CD4-positive, alpha-beta memory T cell (primary cell): ENCODE data around the gene MAP1B. TPM values are rescaled to one million over a fixed set of nuclear protein-coding genes. Genes with fewer than 3 reads are reported as not detected.

Experiments used
- CTCF ChIA-PET: fragments of 350-600 bp; sonication (Branson Sonifier 250); formaldehyde crosslinking; loops from one replicate; lab custom pipeline; 2021; ENCODE audit warnings: inconsistent platforms; ENCODE audit not compliant: partially characterized antibody; lab: Charles Lee
- POLR2A ChIA-PET: fragments of 350-600 bp; sonication (Branson Sonifier 250); formaldehyde crosslinking; loops from one replicate; lab custom pipeline; 2021; ENCODE audit not compliant: partially characterized antibody; lab: Charles Lee
- DNase-seq, 5 donors: peaks; one replicate each; pipeline versions ENCODE4 v3.0.0 to v3.0.0-alpha.2; 2020 to 2022; ENCODE audit warnings: mixed read lengths in 1 of 5
- H3K27ac ChIP-seq: one replicate; pipeline ENCODE4 v1.7.0; 2013; ENCODE audit warnings: low read depth, low read length
- H3K27me3 ChIP-seq: 2 replicates; pipeline ENCODE4 v1.7.0; 2013; ENCODE audit warnings: mild to moderate bottlenecking, low read length, moderate library complexity; ENCODE audit not compliant: insufficient read depth
- H3K36me3 ChIP-seq: 2 replicates; pipeline ENCODE4 v1.7.0; 2013; ENCODE audit warnings: mild to moderate bottlenecking, low read length, moderate library complexity; ENCODE audit not compliant: insufficient read depth
- H3K4me1 ChIP-seq: 2 replicates; pipeline ENCODE4 v1.7.0; 2013; ENCODE audit warnings: mild to moderate bottlenecking, low read length, moderate library complexity; ENCODE audit not compliant: insufficient read depth
- H3K4me3 ChIP-seq, 2 donors: one replicate each; pipeline ENCODE4 v1.7.0; 2013; ENCODE audit warnings: low read length in 2 of 2, mild to moderate bottlenecking in 1 of 2
- H3K9me3 ChIP-seq, 2 donors: one replicate each; pipeline ENCODE4 v1.7.0; 2013; ENCODE audit warnings: low read length in 2 of 2, control low read depth in 1 of 2; ENCODE audit not compliant: control insufficient read depth in 1 of 2
- H3K27ac Mint-ChIP-seq, 7 donors: one replicate each; pipeline ENCODE4 v1.8.0; 2020 to 2021; ENCODE audit warnings: mixed read lengths in 7 of 7, mild to moderate bottlenecking in 6 of 7, inconsistent platforms in 3 of 7, moderate library complexity in 3 of 7
- H3K27me3 Mint-ChIP-seq, 2 donors: one replicate each; pipeline ENCODE4 v1.8.0; 2020 to 2021; ENCODE audit warnings: mixed read lengths in 2 of 2
- H3K36me3 Mint-ChIP-seq, 2 donors: one replicate each; pipeline ENCODE4 v1.8.0; 2020 to 2021; ENCODE audit warnings: mixed read lengths in 2 of 2, inconsistent platforms in 1 of 2, mild to moderate bottlenecking in 1 of 2
- H3K4me1 Mint-ChIP-seq, 4 donors: one replicate each; pipeline ENCODE4 v1.8.0; 2020 to 2021; ENCODE audit warnings: mixed read lengths in 4 of 4, mild to moderate bottlenecking in 1 of 4
- H3K4me3 Mint-ChIP-seq, 8 donors: one replicate each; pipeline ENCODE4 v1.8.0; 2020 to 2021; ENCODE audit warnings: mixed read lengths in 8 of 8, mild to moderate bottlenecking in 7 of 8, moderate library complexity in 6 of 8, inconsistent platforms in 3 of 8
- H3K9me3 Mint-ChIP-seq, 8 donors: one replicate each; pipeline ENCODE4 v1.8.0; 2020 to 2021; ENCODE audit warnings: mixed read lengths in 8 of 8, mild to moderate bottlenecking in 5 of 8, inconsistent platforms in 3 of 8, moderate library complexity in 1 of 8
- intact Hi-C: fragments of 100-400 bp; cut with micrococcal nuclease; formaldehyde crosslinking; loops from one replicate; pipeline ENCODE4 v1.15.1; 2023
- polyA plus RNA-seq, 2 donors: library from polyadenylated mRNA; unstranded; fragments of 300-500 nt; fragmentation: Illumina TruSeq; gene quantifications; one replicate each; pipeline ENCODE4 v1.2.3, GENCODE V29; 2021
- total RNA-seq, 2 experiments: library from RNA; stranded (reverse); gene quantifications; one replicate each; pipeline ENCODE4 v1.2.3, GENCODE V29; 2021

The MAP1B gene
- total and polyA plus RNA-seq, 4 experiments from 2014 or later, result 0.13 to 0.25 TPM; not detected in 2

- ChIA-PET CTCF (no interaction called here), POLR2A (no interaction called here)
- H3K4me1 Mint-ChIP-seq, result no peaks in the 10 kb centered on the region
- Histone ChIP-seq H3K9me3 (no peaks in the 10 kb centered on the region), H3K27me3 (no peaks in the 10 kb centered on the region), H3K36me3 (no peaks in the 10 kb centered on the region), H3K27ac (no peak overlapping the region), H3K4me1 (no peaks in the 10 kb centered on the region), H3K4me3 (no peak overlapping the region)
- intact Hi-C loops, result no loop called here
- H3K4me3 Mint-ChIP-seq, result no peak overlapping the region
- peaks cover 0 to 2% (median 0%) of the 10 kb centered on the region in 8 donors for H3K9me3 Mint-ChIP-seq
- H3K36me3 Mint-ChIP-seq, result no peaks in the 10 kb centered on the region
- peaks cover 24 to 32% of the 10 kb centered on the region in 2 donors for H3K27me3 Mint-ChIP-seq
- no peak overlapping the region for H3K27ac Mint-ChIP-seq
- no peak for DNase-seq
Observed at GRCh38 chr5:72182686-72183085, 75.4 kb downstream of the MAP1B start.

DNA sequence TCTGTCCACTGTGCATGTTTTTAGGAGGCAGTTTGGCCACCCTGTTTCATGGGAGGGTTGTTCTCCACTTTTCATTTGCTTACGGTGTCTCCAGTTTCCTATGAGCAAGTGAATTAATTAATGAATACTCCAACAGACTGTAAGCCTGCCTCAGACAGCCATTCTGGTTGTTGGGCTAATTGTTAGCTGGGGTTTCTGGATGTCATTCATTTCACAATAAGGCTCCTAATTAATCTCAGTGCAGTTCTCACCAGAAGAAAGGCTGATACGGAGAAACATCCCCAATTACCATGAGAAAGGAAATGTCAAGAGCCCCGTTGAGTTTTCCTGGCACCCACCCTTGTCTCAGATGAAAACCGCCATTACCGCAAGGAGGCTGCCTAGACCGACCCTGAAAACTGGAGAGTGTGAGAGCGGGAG lies 75.8 kb downstream of the MAP1B start:
- H3K27ac Mint-ChIP-seq, result no peak overlapping the region
- H3K27ac ChIP-seq, result no peak overlapping the region
- DNase-seq, result no peak
- POLR2A ChIA-PET, result no interaction called here
- no peak overlapping the region for H3K4me3 Mint-ChIP-seq
- intact Hi-C loops, result no loop called here
- H3K9me3 ChIP-seq, result no peaks in the 10 kb centered on the region
- H3K36me3 Mint-ChIP-seq, result no peaks in the 10 kb centered on the region
- H3K4me1 ChIP-seq, result no peaks in the 10 kb centered on the region
- H3K36me3 ChIP-seq, result no peaks in the 10 kb centered on the region
- CTCF ChIA-PET, result no interaction called here
- H3K4me3 ChIP-seq, result no peak overlapping the region
- H3K27me3 ChIP-seq, result no peaks in the 10 kb centered on the region
- no peaks in the 10 kb centered on the region for H3K4me1 Mint-ChIP-seq
- H3K9me3 Mint-ChIP-seq, result peaks cover 0 to 2% (median 0%) of the 10 kb centered on the region in 8 donors
- peaks cover 23 to 32% of the 10 kb centered on the region in 2 donors for H3K27me3 Mint-ChIP-seq

- H3K27me3 Mint-ChIP-seq, result peaks cover 23 to 32% of the 10 kb centered on the region in 2 donors
- no peak overlapping the region for H3K27ac Mint-ChIP-seq
- H3K4me1 Mint-ChIP-seq, result no peaks in the 10 kb centered on the region
- Histone ChIP-seq H3K27ac (no peak overlapping the region), H3K27me3 (no peaks in the 10 kb centered on the region), H3K4me3 (no peak overlapping the region), H3K9me3 (no peaks in the 10 kb centered on the region), H3K4me1 (no peaks in the 10 kb centered on the region), H3K36me3 (no peaks in the 10 kb centered on the region)
- no peak for DNase-seq
- H3K9me3 Mint-ChIP-seq, result peaks cover 0 to 2% (median 0%) of the 10 kb centered on the region in 8 donors
- ChIA-PET CTCF (no interaction called here), POLR2A (no interaction called here)
- intact Hi-C loops, result no loop called here
- no peaks in the 10 kb centered on the region for H3K36me3 Mint-ChIP-seq
- H3K4me3 Mint-ChIP-seq, result no peak overlapping the region
Observed at GRCh38 chr5:72184408-72184807, 77.1 kb downstream of the MAP1B start.

DNA sequence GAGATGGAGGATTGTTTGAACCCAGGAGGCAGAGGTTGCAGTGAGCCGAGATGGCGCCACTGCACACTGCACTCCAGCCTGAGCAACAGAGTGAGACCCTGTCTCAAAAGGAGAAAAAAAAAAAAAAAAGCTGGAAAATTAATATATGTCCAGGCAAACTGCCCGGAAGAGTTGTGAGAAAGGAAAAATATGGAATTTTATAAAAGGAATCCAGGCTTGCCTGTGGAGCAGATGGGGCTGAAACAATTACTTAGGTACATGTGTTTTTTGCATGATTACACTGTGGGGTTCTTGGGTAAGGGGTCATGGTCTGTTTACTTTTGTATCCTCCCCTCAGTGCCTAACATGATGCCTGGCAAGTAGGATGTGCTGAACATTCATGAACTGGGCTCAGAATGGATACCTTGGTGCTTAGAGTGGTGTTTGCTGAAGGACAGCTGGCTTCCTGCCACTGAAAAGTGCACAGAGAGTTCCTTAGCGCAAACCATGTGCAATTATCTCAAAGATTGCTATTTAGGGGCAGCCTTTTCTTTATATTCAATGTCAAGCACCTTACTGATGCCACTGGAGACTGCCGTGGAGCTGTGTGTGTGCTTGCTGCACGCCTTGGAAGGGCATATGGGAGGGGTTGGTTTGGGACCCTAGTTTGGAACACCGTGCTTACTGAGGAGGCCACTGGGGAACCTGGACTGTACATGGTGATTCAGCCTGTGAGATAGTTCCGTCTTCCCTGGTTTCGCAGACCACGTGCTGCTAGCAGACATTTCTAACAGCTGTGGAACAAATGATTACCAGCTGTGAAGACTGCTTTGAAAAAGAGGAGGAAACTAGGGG lies 78.4 kb downstream of the MAP1B start:
- Histone ChIP-seq H3K4me1 (no peaks in the 10 kb centered on the region), H3K27me3 (no peaks in the 10 kb centered on the region), H3K36me3 (no peaks in the 10 kb centered on the region), H3K9me3 (no peaks in the 10 kb centered on the region), H3K4me3 (no peak overlapping the region), H3K27ac (no peak overlapping the region)
- intact Hi-C loops, result no loop called here
- CTCF ChIA-PET, result no interaction called here
- Mint-ChIP-seq H3K4me3 (no peak overlapping the region), H3K9me3 (peaks cover 0 to 2% (median 0%) of the 10 kb centered on the region in 8 donors), H3K36me3 (no peaks in the 10 kb centered on the region), H3K27me3 (peaks cover 22 to 25% of the 10 kb centered on the region in 2 donors), H3K4me1 (no peaks in the 10 kb centered on the region), H3K27ac (no peak overlapping the region)
- POLR2A ChIA-PET, result no interaction called here
- no peak for DNase-seq

DNA sequence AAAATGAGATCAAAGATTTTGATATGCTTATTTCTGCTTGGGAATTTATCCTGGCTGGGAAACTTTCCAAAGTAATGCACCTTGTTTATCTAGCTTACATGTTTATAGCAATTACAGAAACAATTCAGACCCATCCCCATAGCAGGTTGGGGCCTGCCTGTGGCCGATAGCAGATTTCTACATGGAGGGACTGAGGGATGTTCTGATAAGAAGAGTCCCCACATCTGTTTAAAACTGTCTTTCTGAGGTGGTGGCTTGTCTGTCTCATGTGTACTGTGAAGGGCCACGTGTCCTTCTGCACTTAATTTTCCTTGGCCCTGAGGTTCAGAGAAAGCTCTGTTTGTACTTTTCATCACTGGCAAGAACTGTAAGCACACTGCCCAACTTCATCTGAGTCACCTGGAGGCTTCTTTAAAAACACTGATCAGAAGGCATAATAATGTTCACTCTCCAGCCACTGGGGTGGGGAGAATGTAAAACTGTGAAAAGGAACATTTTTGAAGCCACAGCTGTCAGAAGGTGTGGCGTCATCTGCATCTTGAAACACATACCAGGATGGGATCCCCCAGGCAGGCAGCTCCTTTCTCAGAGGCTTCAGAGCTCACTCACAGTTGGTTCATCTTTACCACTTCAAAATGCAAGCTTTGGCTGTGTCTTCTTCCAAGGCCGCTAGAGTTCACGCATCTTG lies 80.3 kb downstream of the MAP1B start:
- intact Hi-C loops, result no loop called here
- no peak overlapping the region for H3K4me3 Mint-ChIP-seq
- Histone ChIP-seq H3K9me3 (no peaks in the 10 kb centered on the region), H3K4me3 (no peak overlapping the region), H3K27ac (no peak overlapping the region), H3K4me1 (no peaks in the 10 kb centered on the region), H3K36me3 (no peaks in the 10 kb centered on the region), H3K27me3 (no peaks in the 10 kb centered on the region)
- peaks cover 0 to 2% (median 0%) of the 10 kb centered on the region in 8 donors for H3K9me3 Mint-ChIP-seq
- no peak for DNase-seq
- peaks cover 19 to 21% of the 10 kb centered on the region in 2 donors for H3K27me3 Mint-ChIP-seq
- H3K4me1 Mint-ChIP-seq, result no peaks in the 10 kb centered on the region
- no peaks in the 10 kb centered on the region for H3K36me3 Mint-ChIP-seq
- ChIA-PET POLR2A (no interaction called here), CTCF (no interaction called here)
- H3K27ac Mint-ChIP-seq, result no peak overlapping the region

DNA sequence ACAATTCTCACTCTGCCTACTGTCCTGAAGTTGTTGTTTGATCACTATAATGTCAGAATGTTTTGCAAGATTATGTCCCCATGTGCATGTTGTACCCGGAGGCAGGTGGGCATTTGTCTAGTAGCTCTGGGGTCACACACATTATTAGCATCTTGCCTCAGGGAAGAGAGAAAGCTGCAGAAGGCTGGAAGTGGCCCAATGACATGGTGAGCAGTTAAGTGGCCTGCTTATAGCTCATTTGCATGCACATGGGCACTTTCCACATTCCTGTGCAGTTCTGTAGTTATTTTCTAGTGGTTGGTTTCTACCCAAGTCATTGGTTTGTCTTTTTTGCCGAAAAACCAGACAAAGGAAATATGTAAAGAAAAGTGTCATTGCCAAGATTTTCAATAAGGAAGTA lies 80.9 kb downstream of the MAP1B start:
- H3K36me3 Mint-ChIP-seq, result no peaks in the 10 kb centered on the region
- no peak overlapping the region for H3K27ac Mint-ChIP-seq
- ChIA-PET POLR2A (no interaction called here), CTCF (no interaction called here)
- Histone ChIP-seq H3K9me3 (no peaks in the 10 kb centered on the region), H3K36me3 (no peaks in the 10 kb centered on the region), H3K27me3 (no peaks in the 10 kb centered on the region), H3K4me3 (no peak overlapping the region), H3K4me1 (no peaks in the 10 kb centered on the region), H3K27ac (no peak overlapping the region)
- H3K9me3 Mint-ChIP-seq, result peaks cover 0 to 2% (median 0%) of the 10 kb centered on the region in 8 donors
- DNase-seq, result no peak
- no peak overlapping the region for H3K4me3 Mint-ChIP-seq
- intact Hi-C loops, result no loop called here
- H3K4me1 Mint-ChIP-seq, result no peaks in the 10 kb centered on the region
- peaks cover 13 to 16% of the 10 kb centered on the region in 2 donors for H3K27me3 Mint-ChIP-seq

GRCh38 chr5:72189146-72189545 lies 81.9 kb downstream of the MAP1B start:
- Histone ChIP-seq H3K27me3 (no peaks in the 10 kb centered on the region), H3K9me3 (no peaks in the 10 kb centered on the region), H3K27ac (no peak overlapping the region), H3K4me1 (no peaks in the 10 kb centered on the region), H3K36me3 (no peaks in the 10 kb centered on the region), H3K4me3 (no peak overlapping the region)
- no peaks in the 10 kb centered on the region for H3K36me3 Mint-ChIP-seq
- no peak overlapping the region for H3K4me3 Mint-ChIP-seq
- peaks cover 0 to 2% (median 0%) of the 10 kb centered on the region in 8 donors for H3K9me3 Mint-ChIP-seq
- intact Hi-C loops, result no loop called here
- ChIA-PET CTCF (no interaction called here), POLR2A (no interaction called here)
- peaks cover 13 to 18% of the 10 kb centered on the region in 2 donors for H3K27me3 Mint-ChIP-seq
- H3K27ac Mint-ChIP-seq, result no peak overlapping the region
- DNase-seq, result no peak
- H3K4me1 Mint-ChIP-seq, result peaks cover 0 to under 1% (median under 1%) of the 10 kb centered on the region in 4 donors
